Lung (tissue), 12 donors: ENCODE results near the gene GPATCH2. TPM values are rescaled to one million over a fixed set of nuclear protein-coding genes. Genes with fewer than 3 reads are reported as not detected.
A peak's percentile ranks its signal among the peaks of the same experiment; 100 is the strongest.

ENCODE experiments used
- ATAC-seq: fragments of 200-7000 bp; cut with Tn5 transposase; one replicate; pipeline ENCODE4 v1.9.1; 2020; ENCODE audit warnings: moderate number of reproducible peaks; ENCODE audit not compliant: insufficient read depth, low FRiP score
- DNase-seq, 3 donors: peaks; one replicate each; pipeline ENCODE4 v3.0.0-alpha.2; 2013 to 2017
- H3K27ac ChIP-seq, 2 donors: one replicate each; pipeline ENCODE4 v1.5.1; 2013; ENCODE audit warnings: mild to moderate bottlenecking in 2 of 2, moderate library complexity in 2 of 2, control low read depth in 1 of 2, inconsistent platforms in 1 of 2, low read depth in 1 of 2, low read length in 1 of 2
- H3K27me3 ChIP-seq, 3 donors: one replicate each; pipeline ENCODE4 v1.5.1; 2013; ENCODE audit warnings: low read length in 2 of 3; ENCODE audit not compliant: control insufficient read depth in 3 of 3, insufficient read depth in 3 of 3
- H3K36me3 ChIP-seq, 4 donors: one replicate each; pipeline ENCODE4 v1.5.1; 2013; ENCODE audit warnings: low read length in 4 of 4, mild to moderate bottlenecking in 1 of 4, moderate library complexity in 1 of 4; ENCODE audit not compliant: control insufficient read depth in 4 of 4, insufficient read depth in 4 of 4
- H3K4me1 ChIP-seq, 5 donors: one replicate each; pipeline ENCODE4 v1.5.1; 2013; ENCODE audit warnings: low read length in 5 of 5, mild to moderate bottlenecking in 2 of 5, moderate library complexity in 1 of 5; ENCODE audit not compliant: control insufficient read depth in 5 of 5, insufficient read depth in 5 of 5
- H3K4me3 ChIP-seq: one replicate; pipeline ENCODE4 v1.5.1; 2013; ENCODE audit warnings: mild to moderate bottlenecking, control low read depth, moderate library complexity
- H3K9ac ChIP-seq, 2 donors: one replicate each; pipeline ENCODE4 v1.5.1; 2013; ENCODE audit warnings: low read length in 2 of 2, control low read depth in 1 of 2; ENCODE audit not compliant: insufficient read depth in 1 of 2
- H3K9me3 ChIP-seq, 4 donors: one replicate each; pipeline ENCODE4 v1.5.1; 2013; ENCODE audit warnings: low read length in 3 of 4, mild to moderate bottlenecking in 1 of 4, moderate library complexity in 1 of 4; ENCODE audit not compliant: control insufficient read depth in 4 of 4, insufficient read depth in 3 of 4
- whole genome bisulfite sequencing, 2 donors: extraction: QIAGEN DNeasy Blood & Tissue Kit; methylation state at CpG; one replicate each; pipeline ENCODE4 v1.1.7; 2013; 5-methylcytosine and 5-hydroxymethylcytosine counted together
- polyA plus RNA-seq, 2 donors: library from polyadenylated mRNA; stranded (reverse); fragments of 200-250 nt; gene quantifications; one replicate each; pipeline ENCODE4 v1.2.1, GENCODE V29; 2013
- total RNA-seq, 2 donors: library from RNA; depleted of rRNA in 1 of 2; stranded (reverse); fragments of >200 nt in 1 of 2; gene quantifications; one replicate each; pipeline ENCODE4 v1.2.1, GENCODE V29; 2014 to 2021
- TF ChIP-seq, protein P1 (sequence below): IDR thresholded peaks from 2 replicates; pipeline ENCODE4 v1.5.1; 2012; ENCODE audit warnings: mild to moderate bottlenecking; ENCODE audit errors: control extremely low read depth, extremely low read depth
- donor health status: control.
- donor health status: control.
- donor health status: Bipolar disorder and iron deficiency.
- donor health status: healthy.
- donor health status: DM: yes; HTN: yes; CAD: no.

Gene GPATCH2
- total and polyA plus RNA-seq, 4 donors, result 3.2 to 31.0 (median 8.3) TPM

DNA sequence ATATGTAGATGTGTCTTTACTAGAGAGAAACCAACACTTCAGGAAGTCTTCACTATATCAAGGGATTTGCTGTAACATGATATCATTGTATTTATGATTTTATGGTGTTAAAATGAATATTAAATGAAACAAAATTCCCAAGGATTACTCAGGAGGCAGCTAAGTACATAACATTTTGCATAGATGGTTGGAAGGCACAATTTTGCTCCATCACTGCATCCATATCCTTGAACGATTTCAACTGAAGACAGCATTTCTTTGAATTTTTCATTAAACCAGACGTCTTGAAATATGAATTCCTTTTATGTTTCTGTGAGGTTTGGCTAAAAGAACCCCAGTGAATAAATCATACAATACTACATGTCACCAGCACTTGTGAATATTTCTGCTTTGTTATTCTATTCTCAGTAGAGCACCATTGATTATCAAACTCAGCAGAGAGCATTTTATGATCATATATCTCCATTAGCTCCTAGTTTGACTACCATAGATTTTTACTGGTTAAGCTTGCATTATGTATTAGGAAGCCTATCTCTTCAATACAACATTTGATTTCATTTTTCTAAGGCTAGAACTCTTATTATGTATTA, 37.6 kb upstream of the GPATCH2 start:
- H3K9me3 ChIP-seq, result no peaks in the 10 kb centered on the region
- H3K27ac ChIP-seq, result no peak overlapping the region
- no peaks in the 10 kb centered on the region for H3K4me1 ChIP-seq
- no peak overlapping the region for H3K4me3 ChIP-seq
- ATAC-seq (no peak), DNase-seq (no peak)
- H3K27me3 ChIP-seq, result no peaks in the 10 kb centered on the region
- TF ChIP-seq, protein P1, sequence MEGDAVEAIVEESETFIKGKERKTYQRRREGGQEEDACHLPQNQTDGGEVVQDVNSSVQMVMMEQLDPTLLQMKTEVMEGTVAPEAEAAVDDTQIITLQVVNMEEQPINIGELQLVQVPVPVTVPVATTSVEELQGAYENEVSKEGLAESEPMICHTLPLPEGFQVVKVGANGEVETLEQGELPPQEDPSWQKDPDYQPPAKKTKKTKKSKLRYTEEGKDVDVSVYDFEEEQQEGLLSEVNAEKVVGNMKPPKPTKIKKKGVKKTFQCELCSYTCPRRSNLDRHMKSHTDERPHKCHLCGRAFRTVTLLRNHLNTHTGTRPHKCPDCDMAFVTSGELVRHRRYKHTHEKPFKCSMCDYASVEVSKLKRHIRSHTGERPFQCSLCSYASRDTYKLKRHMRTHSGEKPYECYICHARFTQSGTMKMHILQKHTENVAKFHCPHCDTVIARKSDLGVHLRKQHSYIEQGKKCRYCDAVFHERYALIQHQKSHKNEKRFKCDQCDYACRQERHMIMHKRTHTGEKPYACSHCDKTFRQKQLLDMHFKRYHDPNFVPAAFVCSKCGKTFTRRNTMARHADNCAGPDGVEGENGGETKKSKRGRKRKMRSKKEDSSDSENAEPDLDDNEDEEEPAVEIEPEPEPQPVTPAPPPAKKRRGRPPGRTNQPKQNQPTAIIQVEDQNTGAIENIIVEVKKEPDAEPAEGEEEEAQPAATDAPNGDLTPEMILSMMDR, result no peak
- no peaks in the 10 kb centered on the region for H3K36me3 ChIP-seq
- H3K9ac ChIP-seq, result no peak overlapping the region
- WGBS, 2 donors, result 68 to 78% methylated on average over 2 of the region's 2 CpGs

DNA sequence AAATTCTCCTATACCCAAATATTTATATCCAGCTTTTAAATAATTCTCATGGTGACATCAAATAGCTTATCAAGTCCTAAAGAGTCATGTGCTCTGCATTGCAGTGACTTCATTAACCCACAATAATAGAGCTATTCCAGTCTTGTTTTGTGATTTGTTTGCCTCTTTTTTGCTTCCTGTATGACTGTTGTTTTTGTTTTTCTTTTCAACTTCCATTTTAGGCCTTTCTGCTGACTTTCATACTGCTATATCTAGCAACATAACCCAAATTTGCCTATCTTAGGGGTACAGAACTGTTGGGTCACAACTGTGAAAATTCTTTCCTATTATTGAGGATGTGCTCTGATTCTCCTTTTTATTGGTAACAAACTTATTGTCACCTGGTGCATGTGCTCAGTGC, 30.5 kb upstream of the GPATCH2 start:
- peaks cover 0 to 5% (median 0%) of the 10 kb centered on the region in 5 donors for H3K4me1 ChIP-seq
- TF ChIP-seq, protein P1, result no peak
- H3K27ac ChIP-seq, result no peak overlapping the region
- no peaks in the 10 kb centered on the region for H3K36me3 ChIP-seq
- no peak overlapping the region for H3K4me3 ChIP-seq
- no peak overlapping the region for H3K9ac ChIP-seq
- ATAC-seq (no peak), DNase-seq (no peak)
- no peaks in the 10 kb centered on the region for H3K9me3 ChIP-seq
- no peaks in the 10 kb centered on the region for H3K27me3 ChIP-seq

DNA sequence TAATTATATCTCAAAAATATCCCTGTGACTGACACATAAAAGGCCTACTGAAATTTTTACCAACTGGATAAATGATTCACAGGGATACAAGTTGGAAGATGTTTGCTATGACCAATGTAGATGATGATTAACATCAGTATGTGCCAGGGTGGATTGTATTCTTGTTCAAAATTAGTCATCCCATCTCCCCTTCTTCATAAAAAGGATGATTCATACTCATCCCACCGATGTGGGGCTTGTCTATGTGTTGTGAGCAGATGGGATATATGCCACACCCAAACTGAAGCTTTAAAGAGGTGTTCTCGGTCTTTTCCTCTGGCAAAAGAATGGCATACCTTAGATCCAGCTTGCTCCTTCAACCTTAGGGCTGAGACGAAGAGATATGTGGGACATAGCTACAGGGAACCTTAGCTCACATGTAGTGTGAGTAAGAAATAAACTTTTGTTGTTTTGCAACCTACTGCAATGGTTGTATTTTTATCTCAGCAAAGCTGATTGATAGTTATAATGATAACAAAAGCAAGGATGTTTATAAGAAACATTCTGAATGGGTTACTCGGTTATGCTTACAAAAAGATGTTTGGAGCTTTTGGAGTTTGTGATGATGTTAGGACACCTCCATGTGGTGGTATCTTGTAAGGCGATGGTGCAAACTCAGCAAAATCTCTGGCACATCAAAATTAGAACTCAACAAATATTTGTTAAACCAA, 29.6 kb upstream of the GPATCH2 start:
- Histone ChIP-seq H3K4me3 (no peak overlapping the region), H3K9me3 (no peaks in the 10 kb centered on the region), H3K36me3 (no peaks in the 10 kb centered on the region), H3K27ac (no peak overlapping the region), H3K4me1 (peaks cover 0 to 5% (median 0%) of the 10 kb centered on the region in 5 donors), H3K27me3 (no peaks in the 10 kb centered on the region), H3K9ac (no peak overlapping the region)
- WGBS, 2 donors, result 56 to 59% methylated on average over 5 of the region's 5 CpGs
- DNase-seq, result peak in 2 of 3 donors; percentile 63
- ATAC-seq, result peak; percentile 66
- TF ChIP-seq, protein P1, result peak; percentile 2
